Activated CD4-positive, alpha-beta T cell treated with anti-CD3 and anti-CD28 coated beads, Interleukin-2, amount 50 U/mL, for 48 hours (primary cell): ENCODE measurements around the gene NFYC.
"Not testable (repeated sequence)": the region's sequence is repeated elsewhere in the genome, so short reads cannot be mapped to it uniquely, and the experiment has no call there.

ENCODE experiments used
- DNase-seq, 2 experiments: peaks; one replicate each; pipeline ENCODE4 v3.0.0-alpha.2; 2020

NFYC gene

DNA sequence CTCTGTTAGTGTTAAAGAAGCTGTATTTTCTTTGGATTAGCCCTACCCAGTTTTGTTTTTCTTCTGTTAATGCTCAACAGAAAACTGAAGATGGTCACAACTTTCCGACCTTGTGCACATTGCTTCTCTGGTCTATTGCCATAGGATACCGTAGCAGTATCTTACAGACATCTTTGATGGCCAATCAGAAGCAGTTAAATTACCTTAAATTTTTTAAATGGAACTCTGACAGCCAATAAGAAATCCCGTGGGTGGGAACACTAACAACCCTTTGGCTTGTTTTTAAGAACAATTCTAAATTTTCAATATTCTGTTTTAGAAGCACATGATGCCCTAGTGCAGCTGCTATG lies 17.2 kb downstream of the NFYC start:
- no peak for DNase-seq

DNA sequence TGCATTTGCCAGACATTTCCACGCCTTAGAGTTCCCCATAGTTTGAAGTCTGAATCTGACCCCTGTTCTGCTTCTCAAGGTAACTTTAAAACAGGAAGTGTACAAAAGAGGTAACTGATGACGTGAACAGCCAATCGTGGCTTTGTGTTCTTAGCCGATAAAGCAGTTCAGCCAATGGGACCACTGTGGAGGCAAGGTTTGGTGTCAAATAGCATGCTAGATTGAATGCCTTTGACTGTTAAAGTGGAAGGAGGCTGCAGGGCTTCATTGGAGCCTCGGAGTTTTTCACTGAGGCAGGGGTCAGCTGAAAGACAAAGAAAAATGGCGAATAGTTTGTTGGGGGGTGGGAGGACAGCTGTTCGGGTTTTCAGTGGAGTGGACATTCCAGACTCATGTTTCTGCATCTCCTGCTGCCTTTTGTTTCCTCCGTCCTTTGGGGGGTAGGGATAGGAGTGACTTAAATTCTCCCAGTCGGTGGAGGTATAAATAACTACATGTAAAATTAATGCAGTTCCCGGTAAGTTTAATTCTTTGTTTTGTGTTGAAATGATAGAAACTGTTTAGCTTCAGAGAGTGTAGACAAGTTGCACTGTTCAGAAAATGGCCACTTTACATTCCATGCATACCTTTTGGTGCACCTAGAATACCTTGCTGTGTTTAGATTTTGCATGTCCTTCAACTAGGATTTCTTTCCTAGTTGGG lies 17.7 kb downstream of the NFYC start:
- peak; percentile 42 to 62 for DNase-seq

DNA sequence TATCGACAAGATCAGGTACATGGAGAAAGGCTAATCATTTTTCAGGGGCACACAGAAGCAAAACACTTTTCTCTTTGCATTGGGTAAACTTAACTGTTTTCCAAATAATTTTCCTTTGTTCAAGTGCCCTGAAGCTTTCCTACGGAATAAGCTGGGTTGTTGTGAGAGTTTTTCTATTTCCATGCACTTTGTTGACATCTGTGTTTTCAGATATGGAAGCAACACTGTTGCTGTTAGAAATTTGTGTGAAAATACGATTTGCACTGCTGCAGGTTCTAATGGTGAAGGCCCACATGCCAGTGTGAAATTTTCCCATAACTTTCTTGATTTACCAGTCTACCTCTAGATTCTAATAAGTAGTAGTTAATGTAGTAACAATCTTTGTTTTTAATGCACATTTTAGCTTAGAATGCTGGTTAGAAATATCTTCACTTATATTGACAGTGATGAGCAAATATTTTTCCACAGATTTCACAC lies 18.3 kb downstream of the NFYC start:
- DNase-seq, result no peak

DNA sequence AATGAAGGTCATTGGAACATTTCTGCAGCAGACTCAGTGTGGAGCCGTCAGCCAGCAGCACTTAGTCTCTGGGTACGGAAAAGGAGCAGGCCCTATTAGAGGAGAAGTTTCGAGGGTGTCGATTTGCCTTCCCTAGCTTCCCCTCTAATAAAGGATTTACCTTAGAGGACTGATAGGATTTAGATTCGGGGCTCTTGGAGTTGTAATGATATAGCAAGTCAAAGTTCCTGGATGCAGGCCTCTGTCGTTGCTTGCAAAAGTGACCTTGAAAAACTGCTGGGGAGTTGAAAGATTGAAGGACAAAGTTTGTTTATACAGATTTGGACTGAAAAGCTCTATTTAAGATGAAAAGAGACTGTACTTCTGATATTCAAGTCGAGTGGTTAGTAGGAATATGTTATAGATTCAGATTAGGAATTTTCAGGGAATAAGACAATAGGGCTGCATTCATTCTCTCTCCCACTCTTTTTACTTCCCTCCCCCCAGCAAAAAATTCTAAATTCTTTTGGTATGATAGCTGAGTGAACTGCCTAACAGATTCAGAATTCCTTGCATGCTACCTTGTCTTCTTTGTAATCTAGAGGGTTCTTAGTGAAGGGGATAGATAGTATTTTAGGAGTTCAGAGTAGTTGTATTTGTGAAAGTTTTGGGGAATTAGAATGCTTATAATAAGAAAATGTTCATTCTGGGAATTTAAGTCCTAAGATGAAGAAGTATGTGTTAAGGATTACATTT lies 19.2 kb downstream of the NFYC start:
- DNase-seq, result no peak

DNA sequence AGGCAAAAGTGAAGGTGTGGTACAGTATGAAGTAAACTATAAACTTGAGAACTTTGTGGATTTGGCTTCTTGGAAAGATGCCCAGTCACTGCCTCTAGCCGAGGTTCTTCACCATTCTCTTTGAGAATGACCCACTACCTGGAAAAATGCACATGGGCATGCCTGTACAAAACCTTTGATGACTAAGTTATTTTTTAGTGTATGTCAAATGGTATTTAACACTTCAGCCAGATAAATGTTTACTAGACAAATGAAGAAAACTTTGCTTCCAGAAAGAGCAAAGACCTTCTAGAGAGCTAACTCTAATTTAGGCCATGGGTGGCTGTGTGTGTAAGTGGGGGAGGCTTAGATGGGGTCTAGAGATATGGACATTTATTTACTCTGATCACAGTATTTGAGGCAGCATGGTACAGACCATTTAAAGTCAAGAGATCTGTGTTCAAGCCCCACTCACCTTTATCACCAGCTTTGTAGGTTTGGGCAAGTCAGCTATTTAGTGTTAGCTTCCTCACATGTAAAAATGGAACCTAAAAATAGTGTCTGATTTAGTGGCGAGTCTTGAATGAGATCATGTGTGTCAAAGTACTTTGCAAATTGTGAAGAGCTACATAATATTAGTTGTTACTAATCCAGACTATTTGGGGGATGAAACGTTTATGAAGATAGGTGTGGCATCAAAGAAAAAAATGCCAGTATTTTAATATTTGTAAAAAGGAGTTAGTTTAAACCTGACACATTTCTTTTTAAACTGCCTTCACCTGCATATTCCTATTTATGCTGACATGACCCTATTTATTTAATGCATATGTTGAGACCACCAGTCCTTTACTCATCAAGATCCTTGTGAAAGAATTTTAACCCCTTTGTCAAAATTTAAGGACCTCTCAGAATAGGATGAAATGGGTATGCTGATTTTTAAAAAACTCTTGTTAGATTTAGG lies 20.2 kb downstream of the NFYC start:
- no peak for DNase-seq

DNA sequence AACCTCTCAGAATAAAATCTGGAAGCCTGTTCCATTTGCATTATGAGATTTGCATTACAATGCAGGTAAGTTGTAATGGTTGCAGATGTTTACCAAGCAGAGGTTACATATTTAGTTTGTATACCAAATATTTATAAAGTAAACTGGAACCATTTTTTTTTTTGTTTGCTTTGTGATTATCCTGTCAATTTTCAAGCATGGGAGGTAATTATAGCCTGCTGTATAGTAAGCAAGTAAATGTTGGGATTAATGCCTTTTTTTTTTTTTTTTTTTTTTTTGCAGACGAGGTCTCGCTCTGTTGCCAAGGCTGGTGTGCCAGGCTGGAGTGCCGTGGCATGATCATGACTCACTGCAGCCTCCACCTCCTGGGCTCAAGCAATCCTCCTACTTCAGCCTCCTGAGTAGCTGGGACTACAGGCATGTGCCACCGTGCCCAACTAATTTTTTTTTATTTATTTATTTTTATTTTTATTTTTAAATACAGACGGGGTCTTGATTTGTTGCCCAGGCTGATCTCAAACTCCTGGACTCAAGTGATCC lies 21.0 kb downstream of the NFYC start:
- no peak for DNase-seq

DNA sequence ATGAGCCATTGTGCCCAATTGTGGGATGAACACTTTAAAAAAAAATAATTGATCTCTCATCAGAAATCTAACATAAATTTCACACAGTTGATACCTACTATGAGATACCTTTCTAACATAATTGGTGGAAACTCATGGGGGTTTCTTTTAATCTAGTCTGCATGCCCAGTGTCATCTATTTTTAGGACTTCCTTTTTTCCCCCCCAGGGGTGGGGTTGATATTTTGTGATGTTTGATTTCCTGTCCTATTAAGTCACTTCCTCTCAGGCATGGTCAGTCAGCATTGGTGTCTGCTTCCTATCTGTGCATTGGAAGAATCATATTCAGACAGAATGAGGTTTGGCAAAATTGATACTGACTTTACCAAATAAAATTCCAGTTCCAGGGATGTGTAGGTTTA lies 21.5 kb downstream of the NFYC start:
- no peak for DNase-seq

DNA sequence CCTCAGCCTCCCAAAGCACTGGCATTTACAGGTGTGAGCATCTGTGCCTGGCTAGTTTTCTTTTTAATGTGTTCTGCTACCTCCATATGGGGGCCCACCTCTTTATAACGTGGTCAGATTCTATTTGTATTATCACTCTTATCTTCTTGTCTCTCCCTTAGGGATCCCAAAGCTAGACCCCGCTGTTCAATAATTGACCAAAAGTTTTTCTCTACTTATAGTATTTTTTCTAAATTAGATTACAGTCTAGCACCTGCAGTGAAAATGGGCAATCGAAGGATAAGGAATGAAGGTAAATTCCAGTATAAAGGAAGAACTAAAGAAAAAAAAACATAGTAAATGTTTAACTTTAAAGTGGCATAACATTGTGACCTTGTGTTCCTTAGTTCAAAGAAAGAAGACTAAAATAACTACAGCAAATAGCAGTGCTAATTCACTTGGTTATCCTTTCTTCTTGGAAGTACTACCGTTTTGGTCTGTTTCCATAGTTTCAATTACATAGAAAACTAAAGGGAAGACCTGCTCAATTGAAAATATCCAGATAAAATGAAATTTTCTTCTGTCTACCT lies 24.1 kb downstream of the NFYC start:
- DNase-seq, result no peak

DNA sequence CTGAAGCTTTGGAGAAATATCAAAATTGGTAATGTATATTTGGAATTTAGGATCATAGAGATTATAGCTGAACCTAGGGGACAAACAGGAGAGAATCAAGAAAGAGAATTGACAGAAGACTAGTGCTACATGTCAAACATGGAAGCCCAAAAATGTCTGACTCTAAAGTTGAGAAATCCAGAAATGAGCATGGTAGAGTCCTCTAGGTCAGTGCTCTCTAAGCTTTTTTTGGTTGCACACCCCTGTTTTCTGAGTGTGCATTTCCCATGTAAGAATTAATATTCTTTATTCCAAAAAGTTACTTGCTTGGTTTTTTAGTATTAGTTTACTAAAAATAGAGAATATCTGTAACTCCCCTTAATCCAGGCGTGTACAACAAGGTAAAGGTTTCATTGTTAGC lies 25.6 kb downstream of the NFYC start:
- DNase-seq, result no peak

DNA sequence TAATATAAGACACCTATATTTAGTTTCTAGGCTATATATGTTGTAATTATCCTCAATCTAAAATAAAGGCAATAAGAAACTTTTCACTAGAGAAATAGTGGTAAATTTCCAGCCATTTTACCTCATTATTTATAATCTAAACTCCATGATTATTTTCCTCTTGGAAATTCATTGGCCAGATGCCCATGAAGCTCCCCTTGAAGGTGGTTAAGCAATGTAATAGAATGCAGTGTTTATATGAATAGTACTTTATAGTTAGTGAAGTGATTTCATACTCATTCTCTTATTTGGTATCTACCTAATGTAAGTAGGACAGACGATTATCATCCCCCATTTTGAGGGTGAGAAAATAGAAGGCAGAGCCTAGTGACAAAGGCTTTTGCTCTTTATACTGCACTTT lies 26.5 kb downstream of the NFYC start:
- DNase-seq, result no peak

DNA sequence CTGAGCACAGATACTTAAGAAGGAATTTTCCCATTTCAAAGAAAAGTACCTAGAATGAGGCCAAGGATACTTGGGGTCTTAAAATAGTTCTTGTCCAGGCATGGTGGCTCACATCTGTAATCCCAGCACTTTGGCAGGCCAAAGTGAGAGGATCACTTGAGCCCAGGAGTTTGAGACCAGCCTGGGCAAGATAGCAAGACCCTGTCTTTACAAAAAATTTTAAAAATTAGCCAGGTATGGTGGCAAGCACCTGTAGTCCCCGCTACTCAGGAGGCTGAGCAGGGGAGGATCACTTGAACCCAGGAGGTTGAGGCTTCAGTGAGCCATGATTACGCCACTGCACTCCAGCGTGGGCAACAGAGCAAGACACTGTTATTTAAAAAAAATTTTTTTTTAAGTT lies 29.0 kb downstream of the NFYC start:
- no peak for DNase-seq

DNA sequence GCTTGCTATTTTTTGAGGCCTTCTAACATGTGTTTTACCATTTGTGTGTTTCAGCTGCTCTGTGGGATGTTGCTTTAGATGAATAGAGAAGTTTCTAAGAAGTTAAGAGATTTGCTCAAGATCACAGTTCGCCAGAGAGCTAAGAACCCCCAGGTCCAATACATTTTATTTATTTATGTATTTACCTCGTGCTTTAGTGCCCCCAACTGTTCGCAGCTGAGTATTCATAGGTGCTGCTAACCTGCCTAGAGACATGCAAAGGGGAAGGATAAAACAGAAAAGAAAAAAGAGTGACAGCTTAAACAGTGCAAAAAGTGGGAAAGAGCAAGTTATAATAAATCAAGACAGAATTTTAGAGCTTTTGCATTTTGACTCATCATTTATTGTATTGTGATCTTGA lies 31.1 kb downstream of the NFYC start:
- DNase-seq, result no peak

DNA sequence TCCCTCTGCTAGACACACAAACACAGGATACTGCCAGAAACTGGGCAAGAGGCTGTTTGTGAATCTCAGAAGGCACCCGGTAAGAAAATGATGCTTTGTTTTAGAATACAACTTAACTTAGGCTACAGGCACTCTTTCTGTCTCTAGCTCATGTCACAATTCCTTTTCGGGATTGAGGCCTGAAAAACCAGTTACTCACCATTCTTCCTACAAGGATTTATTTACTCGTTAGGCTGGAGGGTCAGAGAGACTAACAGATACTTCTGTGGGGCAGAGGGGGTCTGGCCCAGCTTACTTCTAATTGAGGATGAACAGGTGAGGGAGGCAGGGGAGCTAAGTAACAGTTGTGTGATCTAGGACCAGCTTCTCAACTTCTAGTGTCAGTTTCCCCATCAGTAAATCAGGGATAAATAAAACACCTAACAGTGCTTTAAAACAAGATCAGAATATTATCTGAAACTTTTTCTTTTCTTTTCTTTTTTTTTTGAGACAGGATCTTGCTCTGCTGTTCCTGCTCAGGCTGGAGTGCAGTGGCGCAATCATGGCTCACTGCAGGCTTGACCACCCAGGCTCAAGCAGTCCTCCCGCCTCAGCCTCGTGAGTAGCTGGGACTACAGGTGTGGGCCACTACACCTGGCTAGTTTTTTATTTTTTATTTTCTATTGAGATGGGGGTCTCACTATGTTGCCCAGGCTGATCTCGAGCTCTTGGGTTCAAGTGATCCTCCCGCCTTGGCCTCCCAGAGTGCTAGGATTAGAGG lies 31.9 kb downstream of the NFYC start:
- no peak for DNase-seq

DNA sequence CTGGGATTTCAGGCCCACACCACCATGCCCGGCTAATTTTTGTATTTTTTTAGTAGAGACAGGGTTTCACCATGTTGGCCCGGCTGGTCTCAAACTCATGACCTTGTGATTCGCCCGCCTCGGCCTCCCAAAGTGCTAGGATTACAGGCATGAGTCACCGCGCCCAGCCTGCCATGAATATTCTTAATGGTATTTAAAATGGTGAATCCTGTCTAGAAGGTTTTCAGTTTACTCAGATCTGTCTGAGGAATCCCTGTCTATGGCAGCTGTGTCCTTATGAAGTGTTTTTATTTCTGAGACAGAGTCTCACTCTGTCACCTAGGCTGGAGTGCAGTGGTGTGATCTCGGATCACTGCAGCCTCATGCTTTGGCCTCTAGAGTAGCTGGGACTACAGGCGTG lies 36.2 kb downstream of the NFYC start:
- DNase-seq, result not testable (repeated sequence)

DNA sequence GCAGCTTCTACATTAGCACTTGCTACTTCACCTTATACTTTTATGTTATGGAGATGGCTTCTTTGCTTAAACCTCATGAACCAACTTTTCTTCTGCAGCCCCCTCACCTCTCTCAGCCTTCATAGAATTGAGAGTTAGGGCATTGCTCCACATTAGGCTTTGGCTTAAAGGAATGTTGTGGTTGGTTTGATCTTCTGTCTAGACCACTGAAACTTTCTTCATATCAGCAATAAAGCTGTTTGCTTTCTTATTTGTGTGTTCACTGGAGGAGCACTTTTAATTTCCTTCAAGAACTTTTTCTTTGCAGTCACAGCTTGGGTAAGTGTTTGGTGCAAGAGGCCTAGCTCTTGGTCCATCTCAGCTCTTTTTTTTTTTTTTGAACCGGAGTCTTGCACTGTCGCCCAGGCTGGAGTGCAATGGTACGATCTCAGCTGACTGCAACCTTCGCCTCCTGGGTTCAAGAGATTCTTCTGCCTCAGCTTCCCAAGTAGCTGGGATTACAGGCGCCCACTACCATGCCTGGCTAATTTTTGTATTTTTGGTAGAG lies 37.9 kb downstream of the NFYC start:
- DNase-seq, result not testable (repeated sequence)

DNA sequence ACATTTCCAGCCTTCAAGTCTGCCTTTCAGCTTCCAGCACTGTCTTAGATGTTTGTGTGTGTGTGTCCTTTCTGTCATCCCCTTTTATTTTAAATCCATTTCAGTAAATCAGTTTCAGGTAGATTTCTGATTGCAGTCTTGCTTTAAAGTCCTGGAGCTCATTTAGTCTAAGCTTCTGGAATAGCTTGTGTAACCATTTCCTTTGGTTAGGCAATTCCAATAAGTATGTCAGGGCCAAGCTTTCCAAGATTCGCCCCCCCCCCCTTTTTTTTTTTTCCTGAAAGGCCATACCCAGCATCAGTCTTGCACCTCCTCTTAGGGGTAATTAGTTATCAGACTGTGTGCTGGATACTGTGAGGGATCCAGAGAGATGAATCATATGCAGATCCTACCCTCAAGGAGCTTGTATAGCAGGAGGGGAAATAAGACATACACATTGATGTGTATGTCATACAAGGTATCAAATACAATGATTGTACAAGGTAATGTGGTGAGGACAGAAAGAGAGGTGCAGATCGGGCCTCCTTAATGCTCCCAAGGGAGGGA lies 41.3 kb downstream of the NFYC start:
- DNase-seq, result no peak

DNA sequence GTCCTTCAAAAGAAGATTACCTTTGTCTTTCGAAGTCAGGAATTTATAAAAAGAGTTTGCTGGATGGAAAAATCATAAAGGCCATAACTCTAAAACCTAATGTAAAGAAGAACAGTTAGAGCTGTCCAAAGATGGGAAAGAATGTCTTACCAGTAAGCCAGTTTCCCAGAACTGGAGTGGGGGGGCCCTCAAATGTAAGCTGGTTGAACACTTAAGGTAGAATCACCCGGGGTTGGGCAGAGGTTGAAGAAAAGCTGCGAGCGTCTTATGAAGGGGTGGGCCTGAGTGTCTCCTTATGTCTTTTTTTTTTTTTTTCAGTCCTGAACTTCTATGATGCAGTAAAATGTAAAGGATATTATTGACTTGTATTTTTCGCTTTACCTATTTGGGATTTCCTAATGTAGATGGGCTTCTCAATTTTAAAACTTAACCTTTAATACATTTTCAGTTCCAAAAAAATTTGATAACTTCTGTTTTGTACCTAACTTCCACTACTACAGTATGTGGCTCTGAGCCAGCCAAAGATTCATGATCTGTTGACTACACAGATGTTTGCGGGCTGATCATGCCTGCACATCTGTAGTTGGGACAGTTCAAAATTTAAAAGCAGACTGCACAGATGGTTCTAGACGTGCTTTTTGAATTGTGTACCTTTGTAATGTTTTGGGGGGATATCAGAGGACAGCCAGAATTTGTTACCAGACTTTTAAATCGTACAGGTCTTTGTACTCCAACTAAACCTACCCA lies 43.6 kb downstream of the NFYC start:
- no peak for DNase-seq

DNA sequence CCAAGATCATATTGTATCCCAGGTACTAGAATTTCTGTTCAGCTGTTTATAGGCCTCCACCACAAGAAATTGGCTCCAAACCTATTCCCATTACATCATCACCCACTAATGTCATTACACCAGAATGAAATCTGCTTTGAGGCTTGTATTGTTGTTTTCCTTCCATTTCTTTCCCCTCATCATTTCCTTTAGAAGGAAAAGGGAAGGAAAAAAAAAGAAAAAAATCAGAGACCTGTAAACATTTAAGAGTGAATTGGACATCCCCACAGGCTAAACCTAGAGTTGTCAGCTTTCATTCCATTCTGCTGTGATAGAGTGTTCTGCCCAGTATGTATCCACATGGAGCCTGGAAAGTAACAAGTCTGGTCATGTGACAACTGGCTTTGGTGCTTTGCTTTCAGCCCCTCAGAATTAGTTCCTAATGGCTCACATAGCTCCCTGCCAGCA lies 44.6 kb downstream of the NFYC start:
- DNase-seq, result no peak

DNA sequence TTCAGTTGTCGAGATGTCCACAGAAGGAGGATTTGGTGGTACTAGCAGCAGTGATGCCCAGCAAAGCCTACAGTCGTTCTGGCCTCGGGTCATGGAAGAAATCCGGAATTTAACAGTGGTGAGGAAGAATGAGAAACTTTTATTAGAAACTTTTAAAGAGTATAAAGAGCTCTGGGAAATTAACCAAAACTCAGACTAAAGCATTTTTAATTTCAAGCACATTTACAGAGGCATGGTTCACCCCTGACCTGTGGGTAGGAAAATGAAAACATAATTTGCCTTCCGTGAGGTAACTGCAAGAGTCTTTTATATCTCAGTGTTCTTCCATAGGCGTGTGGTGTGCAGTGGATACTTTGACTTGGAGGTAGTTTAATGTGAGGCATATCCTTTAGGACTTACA lies 47.3 kb downstream of the NFYC start:
- no peak for DNase-seq

DNA sequence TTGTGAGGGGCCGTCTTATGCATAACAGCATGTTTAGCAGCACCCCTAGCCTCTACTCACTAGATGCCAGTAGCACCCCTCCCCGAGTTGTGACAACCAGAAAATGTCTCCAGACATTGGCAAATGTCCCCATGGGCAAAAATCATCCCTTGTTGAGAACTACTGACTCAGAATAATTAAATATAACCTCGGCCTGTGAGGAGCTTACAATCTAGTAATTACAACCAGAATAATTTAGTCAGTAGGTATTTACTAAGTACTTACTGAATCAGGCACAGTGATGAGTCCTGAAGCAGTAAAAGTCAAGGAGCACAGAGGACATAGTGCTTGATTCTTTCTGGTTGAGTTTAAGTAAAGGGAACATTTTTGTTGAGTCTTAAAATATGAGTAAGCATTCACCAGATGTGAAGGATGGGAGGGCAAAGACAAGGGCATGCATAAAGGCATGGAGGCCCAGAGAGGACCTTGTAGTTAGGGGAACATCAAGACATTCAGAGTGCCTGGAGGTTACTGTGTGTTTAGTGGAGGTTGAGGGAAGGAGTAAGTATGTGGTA lies 48.0 kb downstream of the NFYC start:
- no peak for DNase-seq
